Lower leg skin (tissue), 4 donors: ENCODE measurements around the gene DNAJC16. TPM values are rescaled to one million over a fixed set of nuclear protein-coding genes. Genes with fewer than 3 reads are reported as not detected.
"Not testable (repeated sequence)": the region's sequence is repeated elsewhere in the genome, so short reads cannot be mapped to it uniquely, and the experiment has no call there.

Experiments
- DNase-seq, 2 donors: peaks; one replicate each; pipeline ENCODE4 v3.0.0-alpha.2; 2019; ENCODE audit warnings: low spot score in 2 of 2
- H3K4me3 ChIP-seq: fragments of 200-600 bp; sonication (generic); 2 replicates; pipeline ENCODE4 v1.5.1; 2017; ENCODE audit warnings: mild to moderate bottlenecking, low read depth; ENCODE audit not compliant: poor library complexity, severe bottlenecking
- POLR2A ChIP-seq, 2 donors: fragments of 450-650 bp; IDR thresholded peaks; one replicate each; pipeline ENCODE4 v1.6.1; 2016 to 2017; ENCODE audit warnings: antibody characterized with exemption in 2 of 2, mild to moderate bottlenecking in 1 of 2, moderate library complexity in 1 of 2
- WGBS, 2 donors: methylation state at CpG; one replicate each; pipeline ENCODE4 v1.1.5; 2018; 5-methylcytosine and 5-hydroxymethylcytosine counted together
- intact Hi-C: fragments of 100-400 bp; cut with DNase I; formaldehyde crosslinking; loops from one replicate; pipeline ENCODE4 v1.15.0; 2023; ENCODE audit warnings: low total_unique reads
- total RNA-seq, 4 donors: library from RNA; depleted of rRNA; stranded (reverse); fragments of >200 nt; gene quantifications; one replicate each; pipeline ENCODE4 v1.1.0, GENCODE V29; 2016
- TF ChIP-seq, protein P1 (sequence below), 3 donors: fragments of 450-650 bp; IDR thresholded peaks; one replicate each; pipeline ENCODE4 v1.5.1; 2016; ENCODE audit warnings: antibody characterized with exemption in 3 of 3, mild to moderate bottlenecking in 3 of 3, moderate library complexity in 2 of 3

Gene DNAJC16
- total RNA-seq, 4 donors from 2014 or later = 14.3 to 20.0 (median 19.7) TPM

DNA sequence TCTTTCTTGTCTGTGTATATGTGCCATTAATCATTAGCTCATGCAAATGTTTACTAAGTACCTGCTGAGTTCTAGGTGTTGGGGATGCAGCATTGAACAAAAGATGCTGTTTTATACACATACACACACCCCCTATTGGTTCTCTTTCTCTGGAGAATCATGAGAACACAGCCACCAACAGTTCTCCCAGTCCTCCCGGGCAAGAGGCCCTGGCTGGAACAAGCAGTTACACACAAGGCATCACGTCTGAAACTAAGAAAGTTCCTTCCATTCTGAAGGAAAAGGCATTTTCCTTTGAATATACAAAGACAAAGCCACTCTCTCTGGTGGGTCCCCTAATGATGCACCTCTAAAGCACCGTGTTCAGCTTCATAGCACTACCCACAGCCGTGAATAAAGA lies 13.5 kb upstream of the DNAJC16 start:
- H3K4me3 ChIP-seq = no peak overlapping the region
- peak in 1 of 2 donors; percentile 17 for DNase-seq
- intact Hi-C loops = no loop called here
- 83 to 92% methylated on average over 4 of the region's 4 CpGs for WGBS, 2 donors
- TF ChIP-seq, protein P1, sequence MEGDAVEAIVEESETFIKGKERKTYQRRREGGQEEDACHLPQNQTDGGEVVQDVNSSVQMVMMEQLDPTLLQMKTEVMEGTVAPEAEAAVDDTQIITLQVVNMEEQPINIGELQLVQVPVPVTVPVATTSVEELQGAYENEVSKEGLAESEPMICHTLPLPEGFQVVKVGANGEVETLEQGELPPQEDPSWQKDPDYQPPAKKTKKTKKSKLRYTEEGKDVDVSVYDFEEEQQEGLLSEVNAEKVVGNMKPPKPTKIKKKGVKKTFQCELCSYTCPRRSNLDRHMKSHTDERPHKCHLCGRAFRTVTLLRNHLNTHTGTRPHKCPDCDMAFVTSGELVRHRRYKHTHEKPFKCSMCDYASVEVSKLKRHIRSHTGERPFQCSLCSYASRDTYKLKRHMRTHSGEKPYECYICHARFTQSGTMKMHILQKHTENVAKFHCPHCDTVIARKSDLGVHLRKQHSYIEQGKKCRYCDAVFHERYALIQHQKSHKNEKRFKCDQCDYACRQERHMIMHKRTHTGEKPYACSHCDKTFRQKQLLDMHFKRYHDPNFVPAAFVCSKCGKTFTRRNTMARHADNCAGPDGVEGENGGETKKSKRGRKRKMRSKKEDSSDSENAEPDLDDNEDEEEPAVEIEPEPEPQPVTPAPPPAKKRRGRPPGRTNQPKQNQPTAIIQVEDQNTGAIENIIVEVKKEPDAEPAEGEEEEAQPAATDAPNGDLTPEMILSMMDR (IDR thresholded peaks at IDR 0.05) = no peak
- no peak for TF ChIP-seq POLR2A (IDR thresholded peaks at IDR 0.05)

- TF ChIP-seq POLR2A (IDR thresholded peaks at IDR 0.05) = no peak
- TF ChIP-seq, protein P1 (IDR thresholded peaks at IDR 0.05) = no peak
- no peak overlapping the region for H3K4me3 ChIP-seq
- 85 to 92% methylated on average over 3 of the region's 3 CpGs for WGBS, 2 donors
- intact Hi-C loops = no loop called here
- DNase-seq = peak in 1 of 2 donors; percentile 21
Observed at GRCh38 chr1:15513919-15514318, 12.7 kb upstream of the DNAJC16 start.

DNA sequence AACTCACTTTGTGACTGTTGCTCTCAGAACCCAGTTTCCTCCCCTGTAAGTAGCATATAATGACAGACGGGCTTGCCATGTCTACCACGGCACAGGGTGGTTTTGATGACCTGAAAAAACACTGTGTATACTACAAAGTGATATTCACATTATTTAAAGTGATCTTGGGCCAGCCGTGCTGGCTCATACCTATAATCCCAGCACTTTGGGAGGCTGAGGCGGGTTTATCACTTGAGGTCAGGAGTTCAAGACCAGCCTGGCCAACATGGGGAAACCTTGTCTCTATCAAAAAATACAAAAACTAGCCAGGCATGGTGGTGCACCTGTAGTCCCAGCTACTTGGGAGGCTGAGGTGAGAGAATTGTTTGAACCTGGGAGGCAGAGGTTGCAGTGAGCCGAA lies 12.1 kb upstream of the DNAJC16 start:
- WGBS, 2 donors = 94% methylated on average over 5 of the region's 5 CpGs
- intact Hi-C loops, H3K4me3 ChIP-seq: not testable (repeated sequence)
- DNase-seq = peak in 1 of 2 donors; percentile 36

DNA sequence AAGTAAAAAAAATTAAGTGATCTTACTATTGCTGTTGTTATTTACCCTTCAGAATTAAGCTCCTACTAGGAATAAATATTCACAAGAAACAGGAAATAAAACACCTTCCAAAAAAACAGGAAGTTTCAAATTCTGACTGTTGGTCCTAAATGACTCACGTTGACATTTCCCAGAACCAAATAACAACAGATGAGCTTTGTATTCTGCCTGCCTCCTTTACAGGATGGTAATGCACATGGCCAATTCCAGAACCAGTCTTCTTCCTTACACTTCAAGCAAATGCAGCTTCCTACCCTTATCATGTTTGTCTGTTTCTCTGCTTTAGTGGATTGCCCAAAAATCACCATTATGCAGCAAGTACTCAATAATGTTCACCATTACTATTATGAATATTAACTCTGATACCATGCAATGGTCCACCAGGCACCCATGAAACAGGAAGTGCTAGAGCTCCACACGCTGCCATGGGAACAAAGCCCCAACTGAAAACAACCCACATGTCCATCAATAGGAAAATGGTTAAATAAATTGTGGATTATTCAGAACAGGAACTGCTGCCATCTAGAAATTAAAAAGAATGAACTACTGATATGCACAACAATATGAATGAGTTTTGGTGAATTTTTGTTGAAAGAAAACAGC lies 11.5 kb upstream of the DNAJC16 start:
- intact Hi-C loops = no loop called here
- TF ChIP-seq, protein P1 (IDR thresholded peaks at IDR 0.05) = no peak
- no peak for TF ChIP-seq POLR2A (IDR thresholded peaks at IDR 0.05)
- 62 to 71% methylated on average over 2 of the region's 2 CpGs for WGBS, 2 donors
- DNase-seq = no peak
- H3K4me3 ChIP-seq = no peak overlapping the region

- no peak overlapping the region for H3K4me3 ChIP-seq
- intact Hi-C loops = no loop called here
- WGBS, 2 donors = 98% methylated on average over 3 of the region's 3 CpGs
- DNase-seq = peak in 1 of 2 donors; percentile 62
- TF ChIP-seq POLR2A (IDR thresholded peaks at IDR 0.05) = no peak
- TF ChIP-seq, protein P1 (IDR thresholded peaks at IDR 0.05) = no peak
Observed at GRCh38 chr1:15519625-15520024, 7.0 kb upstream of the DNAJC16 start.

DNA sequence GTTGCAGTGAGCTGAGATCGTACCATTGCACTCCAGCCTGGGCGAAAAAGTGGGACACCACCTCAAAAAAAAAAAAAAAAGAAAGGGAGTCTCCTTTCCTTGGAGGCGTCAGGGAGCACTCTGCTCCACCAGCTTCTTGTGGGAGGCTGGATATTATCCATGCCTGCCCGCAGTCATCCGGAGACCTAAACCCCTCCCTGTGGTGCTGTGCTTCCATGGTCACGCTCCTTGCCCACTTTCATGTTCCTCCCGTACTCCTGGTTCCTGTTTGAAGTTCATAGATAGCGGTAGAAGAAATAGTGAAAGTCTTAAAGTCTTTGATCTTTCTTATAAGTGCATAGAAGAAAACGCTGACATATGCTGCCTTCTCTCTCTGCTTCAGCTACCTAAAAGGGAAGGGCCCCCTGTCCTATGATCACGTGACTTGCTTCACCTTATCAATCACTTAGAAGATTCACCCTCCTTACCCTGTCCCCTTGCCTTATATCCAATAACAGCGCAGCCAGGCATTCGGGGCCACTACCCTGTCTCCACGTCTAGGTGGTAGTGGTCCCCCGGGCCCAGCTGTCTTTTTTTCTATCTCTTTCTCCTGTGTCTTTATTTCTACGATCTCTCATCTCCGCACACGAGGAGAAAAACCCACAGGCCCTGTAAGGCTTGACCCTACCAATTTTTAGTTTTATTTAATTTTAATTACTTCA lies 5.3 kb upstream of the DNAJC16 start:
- 84 to 89% methylated on average over 17 of the region's 17 CpGs for WGBS, 2 donors
- peak in 1 of 2 donors; percentile 52 for DNase-seq
- H3K4me3 ChIP-seq, intact Hi-C loops: not testable (repeated sequence)
